Hematopoietic multipotent progenitor cell (in vitro differentiated cells): ENCODE results near the gene PRAMEF20. TPM values are rescaled to one million over a fixed set of nuclear protein-coding genes. Genes with fewer than 3 reads are reported as not detected.
A peak's percentile ranks its signal among the peaks of the same experiment; 100 is the strongest.

Experiments used
- DNase-seq, 3 donors: peaks; one replicate each; pipeline ENCODE4 v3.0.0-alpha.2; 2011 to 2015; ENCODE audit warnings: low read depth in 2 of 3, low spot score in 2 of 3
- total RNA-seq: library from RNA; depleted of rRNA; stranded (reverse); fragments of >200 nt; gene quantifications from one replicate; pipeline ENCODE4 v1.2.3, GENCODE V29; 2012

The PRAMEF20 gene
- total RNA-seq, 1 donor, result not detected

GRCh38 chr1:13461977-13462376 lies 51.7 kb downstream of the PRAMEF20 start:
- DNase-seq, result no peak

GRCh38 chr1:13462682-13463081 lies 52.4 kb downstream of the PRAMEF20 start:
- DNase-seq, result no peak

- no peak for DNase-seq
Observed at GRCh38 chr1:13465515-13465914, 55.3 kb downstream of the PRAMEF20 start.

GRCh38 chr1:13469343-13469742 lies 59.1 kb downstream of the PRAMEF20 start:
- peak in 2 of 3 donors; percentile 11 to 45 for DNase-seq

Other genes starting within 250 kb of the PRAMEF20 start
- not detected for gene HNRNPCL4, start 244.8 kb upstream of the PRAMEF20 start, total RNA-seq
- not detected for gene PRAMEF9, start 238.6 kb upstream of the PRAMEF20 start, total RNA-seq
- not detected for gene PRAMEF13, start 209.0 kb upstream of the PRAMEF20 start, total RNA-seq
- gene PRAMEF18, start 184.3 kb upstream of the PRAMEF20 start, total RNA-seq, result not detected
- gene PRAMEF5, start 156.3 kb upstream of the PRAMEF20 start, total RNA-seq, result not detected
- not detected for gene PRAMEF8, start 125.3 kb upstream of the PRAMEF20 start, total RNA-seq
- gene PRAMEF33, start 106.9 kb upstream of the PRAMEF20 start, total RNA-seq, result not detected
- gene PRAMEF15, start 94.9 kb upstream of the PRAMEF20 start, total RNA-seq, result not detected
- gene PRAMEF14, start 63.3 kb upstream of the PRAMEF20 start, total RNA-seq, result not detected
- not detected for gene PRAMEF19, start 38.5 kb upstream of the PRAMEF20 start, total RNA-seq
- gene PRAMEF17, start 20.8 kb upstream of the PRAMEF20 start, total RNA-seq, result not detected
- gene LRRC38, start 103.6 kb downstream of the PRAMEF20 start, total RNA-seq, result 0.27 TPM
- gene PDPN, start 173.4 kb downstream of the PRAMEF20 start, total RNA-seq, result not detected